Esophagus mucosa (tissue), 1 donor: ENCODE results near the gene ZNF578. TPM values are rescaled to one million over a fixed set of nuclear protein-coding genes. Genes with fewer than 3 reads are reported as not detected.
"Not testable (repeated sequence)": the region's sequence is repeated elsewhere in the genome, so short reads cannot be mapped to it uniquely, and the experiment has no call there.

ENCODE experiments used
- ATAC-seq: fragments of 200-7000 bp; cut with Tn5 transposase; one replicate; pipeline ENCODE4 v1.9.1; 2020
- total RNA-seq: library from RNA; stranded (reverse); gene quantifications from one replicate; pipeline ENCODE4 v1.2.4, GENCODE V29; 2023
- donor health status: DM: yes; HTN: yes; CAD: no.

The ZNF578 gene
- total RNA-seq: 0.24 TPM

DNA sequence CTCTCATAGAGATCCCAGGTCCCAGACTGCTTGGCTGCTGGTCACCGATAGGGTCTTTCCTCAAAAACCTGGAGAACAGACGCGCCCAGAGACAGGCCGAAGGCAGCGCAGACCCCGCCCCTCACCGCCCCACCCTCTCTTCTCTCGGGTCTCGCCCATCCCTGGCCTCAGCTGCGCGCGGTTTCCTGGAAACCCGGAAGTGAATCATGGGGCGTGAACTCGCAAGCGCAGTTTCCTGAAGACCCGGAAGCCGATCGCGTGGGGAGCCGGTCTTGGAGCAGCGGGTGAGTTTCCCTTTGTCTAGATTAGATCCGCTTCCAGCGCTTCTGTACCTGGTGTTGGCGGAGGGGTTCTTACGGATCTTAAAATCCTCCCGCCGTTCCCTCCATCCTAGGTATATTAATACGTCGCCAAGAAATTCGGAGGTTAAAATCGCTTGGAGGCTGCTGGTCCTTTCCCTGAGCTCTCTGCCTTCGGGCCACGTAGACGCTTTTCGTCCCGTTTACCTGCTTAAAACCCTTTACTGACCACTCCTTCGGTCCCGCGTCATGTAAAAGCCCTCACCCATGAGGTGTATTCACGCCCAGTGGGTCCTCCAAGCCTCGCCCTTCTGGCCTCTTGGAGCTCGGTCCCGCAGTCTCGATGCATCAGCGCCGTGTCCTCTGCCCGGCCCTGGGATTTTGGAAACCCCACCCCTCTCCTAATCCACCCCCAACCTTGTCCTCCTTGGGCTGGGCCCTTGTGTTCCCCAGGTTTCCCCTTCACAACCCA lies at the start of gene ZNF578:
Gene ZNF578, plus strand, starts transcription at position 230 of the 771 bp plus-strand sequence. CDS start 48,293 bp downstream, outside the sequence.
- peak; percentile 49 for ATAC-seq

- ATAC-seq: no peak
These were observed 43.1 kb upstream of the ZNF578 start for GRCh38 chr19:52410276-52410675.

GRCh38 chr19:52415711-52416110 lies 37.6 kb upstream of the ZNF578 start:
- no peak for ATAC-seq

DNA sequence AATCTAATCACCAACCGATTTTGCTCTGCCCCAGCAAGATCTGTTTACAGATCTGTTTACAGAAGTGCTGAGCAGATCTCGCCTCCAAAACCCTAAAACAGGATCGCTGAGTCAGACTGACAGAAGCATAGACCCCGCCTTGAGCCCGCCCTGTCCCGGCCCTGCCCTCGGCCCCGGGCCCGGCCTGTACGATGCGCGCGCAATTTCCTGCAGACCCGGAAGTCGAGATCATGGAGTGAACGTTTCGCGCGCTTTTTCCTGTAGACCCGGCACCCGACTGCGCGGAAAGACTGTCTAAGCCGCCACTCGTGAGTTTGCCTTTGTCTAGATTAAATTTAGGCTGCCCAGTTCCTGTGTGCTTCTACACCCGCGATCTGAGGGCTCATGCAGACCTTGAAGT lies 24.4 kb upstream of the ZNF578 start, which contains the start of gene ZNF534:
Gene ZNF534, plus strand, starts transcription at position 212 of the 400 bp plus-strand sequence. CDS start 2,327 bp downstream, outside the sequence.
- no peak for ATAC-seq

DNA sequence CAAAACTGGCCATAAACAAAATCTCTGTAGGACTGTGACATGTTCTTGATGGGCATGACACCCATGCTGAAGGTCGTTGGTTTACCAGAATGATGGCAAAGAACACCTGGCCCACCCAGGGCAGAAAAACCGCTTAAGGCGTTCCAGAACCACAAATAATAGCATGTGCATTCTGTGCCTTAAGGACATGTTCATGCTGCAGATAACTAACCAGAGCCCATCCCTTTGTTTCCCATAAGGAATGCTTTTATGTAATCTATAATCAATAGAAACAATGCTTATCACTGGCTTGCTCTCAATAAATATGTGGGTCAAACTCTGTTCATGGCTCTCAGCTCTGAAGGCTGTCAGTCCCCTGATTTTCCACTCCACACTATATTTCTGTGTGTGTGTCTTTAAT lies 11.2 kb upstream of the ZNF578 start:
- no peak for ATAC-seq

DNA sequence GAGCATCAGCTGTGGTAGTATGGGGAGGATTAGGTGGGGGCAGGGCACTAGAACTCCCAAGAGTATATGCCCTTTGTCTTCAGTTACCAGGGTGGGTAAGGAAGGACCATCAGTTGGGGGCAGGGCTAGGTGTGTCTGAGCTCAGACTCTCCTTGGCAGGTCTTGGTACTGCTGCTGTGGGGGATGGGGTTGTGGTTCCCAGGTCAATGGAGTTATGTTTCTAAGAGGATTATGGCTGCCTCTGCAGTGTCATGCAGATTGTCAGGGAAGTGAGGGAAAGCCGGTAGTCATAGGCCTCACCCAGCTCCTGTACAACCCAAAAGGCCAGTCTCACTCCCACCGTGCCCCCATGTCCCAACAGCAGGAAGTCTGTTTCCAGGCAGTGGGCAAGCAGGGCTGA lies 8.8 kb upstream of the ZNF578 start:
- ATAC-seq: no peak

GRCh38 chr19:52451241-52451640 lies 2.1 kb upstream of the ZNF578 start:
- ATAC-seq: no peak

- no peak for ATAC-seq
These were observed 11.6 kb downstream of the ZNF578 start for GRCh38 chr19:52464798-52465470.

DNA sequence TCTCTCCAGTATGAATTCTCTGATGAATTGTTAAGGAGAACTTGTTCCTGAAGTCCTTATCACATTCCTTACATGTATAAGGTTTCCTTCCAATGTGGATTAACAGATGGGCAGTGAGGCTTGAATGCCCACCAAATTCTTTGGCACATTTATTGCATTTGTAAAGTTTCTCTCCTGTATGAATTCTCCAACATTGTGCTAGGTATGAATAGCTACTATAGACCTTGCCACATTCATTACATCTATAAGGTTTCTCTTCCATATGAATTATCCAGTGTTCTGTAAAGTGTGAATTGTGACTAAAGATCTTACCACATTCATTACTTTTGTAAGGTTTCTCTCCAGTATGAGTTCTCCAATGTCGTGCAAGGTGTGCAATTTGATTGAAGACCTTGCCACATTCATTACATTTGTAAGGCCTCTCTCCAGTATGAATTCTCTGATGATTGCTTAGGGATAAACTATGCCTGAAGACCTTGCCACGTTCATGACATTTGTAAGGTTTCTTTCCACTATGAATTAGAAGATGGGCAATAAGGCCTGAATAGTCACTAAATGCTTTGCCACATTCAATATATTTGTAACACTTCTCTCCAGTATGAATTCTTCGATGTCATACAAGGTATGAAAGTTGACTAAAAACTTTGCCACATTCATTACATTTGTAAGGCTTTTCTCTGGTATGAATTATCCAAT lies 20.4 kb downstream of the ZNF578 start:
- ATAC-seq: no peak

DNA sequence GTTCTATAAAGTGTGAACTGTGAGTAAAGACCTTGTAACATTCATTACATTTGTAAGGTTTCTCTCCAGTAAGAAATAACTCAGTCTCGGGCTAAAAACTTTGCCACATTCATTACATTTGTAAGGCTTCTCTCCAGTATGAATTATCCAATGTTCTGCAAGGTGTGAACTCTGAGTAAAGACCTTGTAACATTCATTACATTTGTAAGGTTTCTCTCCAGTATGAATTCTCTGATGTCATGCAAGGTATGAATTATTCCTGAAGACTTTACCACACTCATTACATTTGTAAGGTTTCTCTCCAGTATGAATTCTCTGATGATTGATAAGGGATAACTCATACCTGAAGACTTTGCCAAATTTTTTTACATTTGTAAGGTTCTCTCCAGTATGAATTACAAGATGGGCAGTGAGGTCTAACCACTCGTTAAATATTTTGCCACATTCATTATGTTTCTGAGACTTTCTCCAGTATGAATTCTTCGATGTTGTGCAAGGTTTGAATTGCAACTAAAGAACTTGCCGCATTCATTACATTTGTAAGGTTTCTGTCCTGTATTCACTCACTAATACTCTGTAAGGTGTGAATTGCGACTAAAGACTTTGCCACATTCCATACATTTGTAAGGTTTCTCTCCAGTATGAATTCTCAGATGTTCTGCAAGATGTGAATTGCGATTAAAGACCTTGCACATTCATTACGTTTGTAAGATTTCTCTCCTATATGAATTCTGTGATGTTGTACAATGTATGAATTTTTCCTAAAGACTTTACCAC lies 21.2 kb downstream of the ZNF578 start:
- ATAC-seq: no peak

DNA sequence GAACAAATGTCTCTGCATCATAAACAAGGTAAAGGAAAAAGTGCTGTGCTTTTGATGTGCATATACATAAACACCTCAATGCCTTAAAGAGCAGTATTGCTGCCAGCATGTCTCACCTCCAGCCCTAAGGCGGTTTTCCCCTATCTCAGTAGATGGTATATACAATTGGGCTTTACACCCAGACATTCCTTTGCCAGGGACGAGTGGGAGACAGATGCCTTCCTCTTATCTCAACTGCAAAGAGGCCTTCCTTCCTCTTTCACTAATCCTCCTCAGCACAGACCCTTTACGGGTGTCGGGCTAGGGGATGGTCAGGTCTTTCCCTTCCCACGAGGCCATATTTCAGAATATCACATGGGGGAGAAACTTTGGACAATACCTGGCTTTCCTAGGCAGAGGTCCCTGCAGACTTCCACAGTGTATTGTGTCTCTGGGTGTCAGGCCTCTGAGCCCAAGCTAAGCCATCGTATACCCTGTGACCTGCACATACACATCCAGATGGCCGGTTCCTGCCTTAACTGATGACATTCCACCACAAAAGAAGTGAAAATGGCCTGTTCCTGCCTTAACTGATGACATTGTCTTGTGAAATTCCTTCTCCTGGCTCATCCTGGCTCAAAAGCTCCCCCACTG lies 30.9 kb downstream of the ZNF578 start:
- ATAC-seq: not testable (repeated sequence)

GRCh38 chr19:52485064-52485463 lies 31.7 kb downstream of the ZNF578 start:
- not testable (repeated sequence) for ATAC-seq

DNA sequence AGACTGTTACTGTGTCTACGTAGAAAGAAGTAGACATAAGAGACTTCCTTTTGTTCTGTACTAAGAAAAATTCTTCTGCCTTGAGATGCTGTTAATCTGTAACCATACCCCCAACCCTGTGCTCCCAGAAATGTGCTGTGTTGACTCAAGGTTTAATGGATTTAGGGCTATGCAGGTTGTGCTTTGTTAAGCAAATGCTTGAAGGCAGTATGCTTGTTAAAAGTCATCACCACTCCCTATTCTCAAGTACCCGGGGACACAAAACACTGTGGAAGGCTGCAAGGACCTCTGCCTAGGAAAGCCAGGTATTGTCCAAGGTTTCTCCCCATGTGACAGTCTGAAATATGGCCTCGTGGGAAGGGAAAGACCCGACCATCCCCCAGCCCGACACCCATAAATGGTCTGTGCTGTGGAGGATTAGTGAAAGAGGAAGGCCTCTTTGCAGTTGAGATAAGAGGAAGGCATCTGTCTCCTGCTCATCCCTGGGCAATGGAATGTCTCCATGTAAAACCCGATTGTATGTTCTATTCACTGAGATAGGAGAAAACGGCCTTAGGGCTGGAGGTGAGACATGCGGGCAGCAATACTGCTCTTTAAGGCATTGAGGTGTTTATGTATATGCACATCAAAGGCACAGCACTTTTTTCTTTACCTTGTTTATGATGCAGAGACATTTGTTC lies 32.3 kb downstream of the ZNF578 start:
- ATAC-seq: not testable (repeated sequence)

GRCh38 chr19:52492201-52492993 lies 39.0 kb downstream of the ZNF578 start:
- no peak for ATAC-seq

GRCh38 chr19:52492994-52493470 lies 39.7 kb downstream of the ZNF578 start:
- no peak for ATAC-seq

DNA sequence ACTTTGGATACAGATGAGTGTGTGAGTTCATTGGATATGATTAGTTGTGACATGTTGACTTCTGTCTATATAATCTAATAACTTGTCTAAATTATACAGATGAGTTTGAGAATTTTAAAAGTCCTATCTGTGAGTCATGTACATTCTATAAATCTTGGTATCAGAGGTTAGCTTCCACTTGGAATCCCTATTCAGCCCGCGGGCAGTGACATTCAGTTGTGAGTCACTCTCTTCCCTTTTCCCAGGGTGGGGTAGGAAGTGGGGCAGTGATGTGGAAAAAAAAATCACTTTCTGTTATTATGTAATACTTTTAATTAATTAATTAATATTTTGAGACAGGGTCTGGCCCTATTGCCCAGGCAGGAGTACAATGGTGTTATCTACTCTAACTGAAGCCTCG lies 41.2 kb downstream of the ZNF578 start:
- ATAC-seq: no peak

DNA sequence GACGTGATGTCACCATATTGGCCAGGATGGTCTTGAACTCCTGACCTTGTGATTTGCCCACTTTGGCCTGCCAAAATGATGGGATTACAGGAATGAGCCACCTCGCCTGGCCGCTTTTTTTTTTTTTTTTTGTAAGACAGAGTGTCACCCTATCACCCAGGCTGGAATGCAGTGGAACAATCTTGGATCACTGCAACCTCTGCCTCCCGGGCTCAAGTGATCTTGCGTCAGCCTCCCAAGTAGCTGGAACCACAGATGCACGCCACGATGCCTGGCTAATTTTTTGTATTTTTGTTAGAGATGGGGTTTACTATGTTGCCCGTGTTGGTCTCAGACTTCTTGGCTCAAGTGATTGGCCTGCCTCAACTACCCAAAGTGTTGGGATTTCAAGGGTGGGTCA lies 45.2 kb downstream of the ZNF578 start:
- ATAC-seq: no peak

DNA sequence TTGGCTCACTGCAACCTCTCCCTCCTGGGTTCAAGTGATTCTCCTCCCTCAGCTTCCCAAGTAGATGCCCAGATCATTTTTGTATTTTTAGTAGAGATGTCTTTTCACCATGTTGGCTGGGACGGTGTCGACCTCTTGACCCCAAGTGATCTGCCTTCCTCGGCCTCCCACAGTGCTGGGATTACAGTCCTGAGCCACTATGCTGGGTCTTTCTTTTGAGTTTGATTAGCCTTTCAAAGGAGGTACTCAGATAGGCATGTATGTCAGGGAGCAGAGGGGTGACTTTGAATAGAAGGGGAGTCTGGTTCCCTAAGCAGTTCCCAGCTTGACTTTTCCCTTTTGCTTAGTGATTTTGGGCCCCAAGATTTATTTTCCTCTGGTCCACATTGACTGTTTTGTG lies 47.1 kb downstream of the ZNF578 start:
- not testable (repeated sequence) for ATAC-seq

GRCh38 chr19:52500991-52501390 lies 47.6 kb downstream of the ZNF578 start:
- ATAC-seq: not testable (repeated sequence)

DNA sequence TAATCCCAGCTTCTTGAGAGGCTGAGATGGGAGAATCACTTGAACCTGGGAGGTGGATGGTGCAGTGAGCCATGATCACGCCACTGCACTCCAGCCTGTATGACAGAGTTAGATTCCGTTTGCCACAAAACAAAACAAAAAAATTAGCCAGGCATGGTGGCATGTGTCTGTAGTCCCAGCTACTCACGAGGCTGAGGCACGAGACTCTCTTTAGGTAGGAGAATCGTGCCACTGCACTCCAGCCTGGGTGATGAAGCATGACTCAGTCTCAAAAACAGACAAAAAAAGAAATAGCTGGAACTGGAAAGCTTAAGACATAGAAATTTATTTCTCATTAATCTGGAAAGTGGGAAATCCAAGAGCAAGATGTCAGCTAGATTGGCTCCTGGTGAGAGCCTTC lies 53.9 kb downstream of the ZNF578 start:
- ATAC-seq: no peak
